Fibroblast of skin of right biceps (primary cell): ENCODE measurements around the gene ADCY5.

Experiments used
- DNase-seq: peaks from one replicate; pipeline ENCODE4 v3.0.0-alpha.2; 2013

The ADCY5 gene

DNA sequence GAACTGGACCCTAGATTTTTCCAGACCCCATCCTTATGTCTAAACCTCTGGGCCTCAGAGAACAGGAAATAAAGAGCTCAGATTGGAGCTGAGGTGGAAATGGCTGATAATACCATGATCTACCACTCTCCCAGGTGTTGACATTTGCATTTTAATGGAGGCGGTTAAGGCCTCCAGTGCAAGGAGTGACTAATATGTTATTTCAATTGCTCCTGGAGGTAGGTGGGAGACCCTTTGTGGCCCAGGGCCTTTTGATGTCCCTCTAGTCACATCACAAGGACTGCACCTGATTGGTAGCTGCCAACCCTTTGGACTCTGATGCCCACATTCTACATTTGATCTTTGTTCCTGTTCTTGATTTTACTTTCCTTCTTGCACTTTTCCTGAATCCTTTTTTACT, 9.0 kb upstream of the ADCY5 start:
- no peak for DNase-seq

GRCh38 chr3:123453675-123454074, 4.8 kb upstream of the ADCY5 start:
- DNase-seq = no peak

GRCh38 chr3:123451186-123451585, 2.3 kb upstream of the ADCY5 start:
- DNase-seq = no peak

- no peak for DNase-seq
These were observed 1.2 kb upstream of the ADCY5 start for GRCh38 chr3:123449997-123450604.

- DNase-seq = peak; percentile 22
These were observed 459 bp upstream of the ADCY5 start for GRCh38 chr3:123449102-123449996.

- DNase-seq = peak; percentile 18
These were observed 957 bp downstream of the ADCY5 start for GRCh38 chr3:123447749-123448517.

GRCh38 chr3:123447416-123447748, 1.5 kb downstream of the ADCY5 start:
- DNase-seq = no peak

- DNase-seq = no peak
These were observed 2.2 kb downstream of the ADCY5 start for GRCh38 chr3:123446610-123447109.

GRCh38 chr3:123446210-123446609, 2.7 kb downstream of the ADCY5 start:
- DNase-seq = no peak

- no peak for DNase-seq
These were observed 3.2 kb downstream of the ADCY5 start for GRCh38 chr3:123445702-123446101.

DNA sequence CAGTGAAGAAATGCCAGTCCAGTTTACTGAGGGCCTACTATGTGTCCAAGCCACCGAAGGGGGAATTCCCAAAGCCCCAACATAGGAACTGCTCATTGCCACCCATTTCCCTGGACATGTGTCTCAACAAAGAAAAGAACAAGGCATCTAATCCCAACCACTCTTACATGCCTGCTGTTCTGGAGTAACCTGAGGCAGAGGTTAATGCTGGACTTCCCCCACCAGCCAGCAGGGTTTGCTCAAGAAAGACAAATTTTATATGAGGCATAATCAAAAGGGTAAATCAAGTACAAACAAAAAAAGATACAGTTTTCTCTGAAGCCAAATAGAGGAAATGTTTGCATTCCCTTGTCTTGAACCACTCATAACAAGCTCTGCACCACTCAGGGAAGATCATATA, 4.1 kb downstream of the ADCY5 start:
- no peak for DNase-seq

DNA sequence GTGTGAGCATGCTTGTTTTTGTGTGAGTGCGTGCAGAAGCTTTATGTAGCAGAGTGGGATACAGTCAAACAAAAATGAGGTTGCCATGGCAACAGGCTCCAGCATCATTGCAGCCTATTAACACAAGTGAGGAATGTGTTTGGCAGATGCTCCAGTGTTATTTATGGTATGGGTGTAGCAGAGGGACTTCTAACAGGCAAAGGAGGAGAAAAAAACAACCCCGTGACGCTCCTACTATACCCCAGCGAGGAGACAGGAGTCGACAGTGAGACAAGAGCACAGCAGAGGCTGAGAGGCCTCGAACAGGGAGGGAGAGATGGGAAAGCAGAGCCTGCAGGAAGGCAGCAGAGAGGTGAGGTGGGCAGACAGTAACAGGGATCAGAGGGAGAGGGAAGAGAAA, 4.9 kb downstream of the ADCY5 start:
- DNase-seq = peak; percentile 17

- no peak for DNase-seq
These were observed 6.0 kb downstream of the ADCY5 start for GRCh38 chr3:123442908-123443307.

GRCh38 chr3:123442125-123442524, 6.8 kb downstream of the ADCY5 start:
- no peak for DNase-seq

GRCh38 chr3:123439806-123440580, 8.9 kb downstream of the ADCY5 start:
- DNase-seq = no peak

DNA sequence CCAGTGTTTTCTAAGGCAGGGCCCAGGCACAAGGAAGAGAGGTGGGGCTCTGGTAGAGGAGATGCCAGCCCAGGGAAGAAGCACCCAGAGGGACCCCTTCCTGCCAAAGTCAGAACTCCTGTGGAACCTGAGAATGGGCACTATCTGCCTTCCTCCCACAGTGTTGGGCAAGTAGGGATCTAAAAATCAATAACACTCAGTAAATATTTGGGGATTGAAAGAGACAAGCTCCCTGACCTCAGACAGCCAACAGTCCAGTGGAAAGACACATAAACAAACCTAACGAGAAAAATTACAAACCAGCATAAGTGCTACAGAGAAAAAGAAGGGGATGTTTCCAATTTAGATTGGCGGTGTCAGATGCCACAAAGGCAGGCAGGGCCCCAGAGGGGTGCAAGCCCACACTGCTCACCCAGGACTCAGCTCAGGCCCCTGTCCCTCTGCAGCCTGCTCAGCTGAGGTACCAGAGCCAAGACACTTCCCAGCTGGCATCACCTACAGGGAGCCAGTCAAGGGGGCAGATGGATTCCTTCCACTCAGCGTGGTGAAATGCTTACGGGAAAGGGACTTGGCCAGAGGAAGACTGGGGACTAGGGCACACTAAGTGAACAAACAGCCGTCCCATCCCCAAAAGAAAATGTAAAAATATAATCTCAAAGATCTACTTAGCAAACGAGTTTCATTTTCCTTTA, 15.9 kb downstream of the ADCY5 start:
- no peak for DNase-seq

DNA sequence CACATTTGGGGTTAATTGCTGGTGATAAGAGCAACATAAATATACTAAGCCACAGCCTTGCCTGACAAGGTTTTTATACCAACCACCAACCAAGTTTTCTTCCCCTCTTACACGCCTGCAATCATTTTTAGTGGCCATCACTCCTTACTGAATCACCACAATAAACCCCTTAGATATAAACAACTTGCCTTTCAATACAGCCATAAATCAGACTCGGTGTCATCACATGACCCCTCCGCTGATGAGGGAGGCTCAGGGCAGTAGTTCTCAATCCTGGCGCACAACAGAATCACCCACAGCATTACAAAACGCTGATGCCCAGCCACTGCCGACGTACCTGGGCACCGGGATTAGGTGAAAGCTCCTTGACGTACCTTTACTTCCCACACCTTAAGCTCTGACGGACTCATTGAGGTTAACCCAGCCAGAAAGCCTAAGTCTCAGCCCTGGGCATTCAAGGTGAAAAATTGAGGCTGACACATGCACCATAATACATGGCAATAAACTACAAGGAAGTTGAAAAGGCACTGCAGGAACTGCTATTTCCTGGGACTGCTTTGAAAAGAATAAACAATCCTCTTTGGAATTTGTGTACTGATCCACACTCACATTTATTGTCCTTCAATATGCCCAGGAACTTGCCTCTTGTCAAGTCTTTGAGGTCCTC, 17.1 kb downstream of the ADCY5 start:
- no peak for DNase-seq

DNA sequence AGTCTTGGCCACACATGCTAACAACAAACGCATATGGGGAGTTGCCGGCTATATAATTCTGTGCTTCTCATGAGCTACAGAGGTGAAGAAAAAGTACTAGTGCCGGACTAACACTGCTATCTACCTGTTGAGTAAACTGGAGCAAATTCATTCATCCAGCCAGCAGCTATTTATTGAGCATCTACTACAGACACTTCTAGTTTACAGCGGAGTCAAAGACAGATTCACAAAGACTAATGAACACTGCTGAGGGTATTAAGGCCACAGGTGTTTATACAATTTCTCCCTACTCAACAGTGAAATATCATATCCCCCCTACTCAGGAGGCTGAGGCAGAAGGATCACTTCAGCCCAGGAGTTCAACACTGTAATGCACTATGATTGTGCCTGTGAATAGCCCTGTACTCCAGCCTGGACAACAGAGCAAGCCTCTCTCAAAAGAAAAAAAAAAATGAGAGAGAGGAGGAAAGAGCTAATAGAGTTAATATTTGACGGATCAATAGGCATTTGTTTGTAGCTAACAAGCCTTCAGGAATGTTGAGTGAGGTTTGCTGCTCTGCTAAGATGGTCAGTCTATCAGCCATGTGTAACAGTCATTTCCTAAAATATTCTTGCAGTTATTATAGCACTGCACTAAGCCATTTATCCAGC, 17.8 kb downstream of the ADCY5 start:
- no peak for DNase-seq

DNA sequence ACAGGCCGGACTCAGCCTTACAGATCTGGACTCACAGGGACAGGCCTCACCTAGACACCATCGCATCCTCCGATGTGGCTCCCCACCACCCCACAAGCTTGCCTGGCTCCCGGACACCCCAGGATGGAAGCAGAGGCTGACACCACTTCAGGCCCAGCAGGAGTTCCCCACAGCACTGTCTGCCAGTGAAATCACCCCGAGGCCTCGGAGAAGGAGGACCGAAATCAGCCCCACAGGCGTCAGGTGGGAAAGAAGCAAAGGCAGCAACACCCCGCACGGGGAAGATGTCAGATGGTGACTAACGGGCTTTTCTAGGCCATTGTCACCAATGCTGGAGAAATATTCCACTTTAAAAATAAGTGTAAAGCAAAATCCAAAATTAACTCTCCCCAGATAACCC, 18.6 kb downstream of the ADCY5 start:
- DNase-seq = no peak

DNA sequence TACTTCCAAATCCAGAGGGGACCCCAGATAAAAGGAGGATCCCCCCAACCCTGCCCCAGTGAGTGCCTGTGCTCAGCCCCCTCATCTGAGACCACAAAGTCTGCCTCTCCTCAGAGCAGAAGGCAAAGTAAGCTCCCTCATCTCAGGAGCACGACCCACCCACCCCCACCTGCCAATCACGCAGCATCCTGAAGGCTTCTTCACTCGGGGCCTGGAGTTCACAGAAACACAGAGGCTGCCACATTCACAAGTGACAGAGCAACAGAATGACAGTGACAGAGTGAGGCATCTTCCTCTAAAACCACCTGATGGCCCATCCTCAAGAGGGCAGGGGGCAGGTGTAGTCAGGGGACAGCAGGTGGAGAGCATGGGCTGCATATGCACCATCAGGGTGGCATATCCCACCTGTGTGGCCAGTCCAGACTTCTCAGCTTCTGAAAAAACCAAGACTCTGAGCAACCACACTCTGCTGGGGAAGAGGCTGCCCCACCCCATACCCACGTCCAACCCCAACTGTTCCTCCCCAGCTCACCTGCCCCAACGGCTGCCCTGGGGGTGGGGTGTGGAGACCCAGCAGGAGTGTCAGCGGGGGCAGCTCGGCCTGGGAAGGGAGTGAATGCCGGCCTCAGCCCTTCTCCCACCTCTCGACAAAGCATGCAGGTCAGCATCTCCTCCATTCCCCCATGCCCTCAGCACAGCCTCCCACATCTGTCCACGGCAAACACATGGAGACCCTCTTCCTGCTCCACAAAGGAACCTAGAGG, 19.3 kb downstream of the ADCY5 start:
- DNase-seq = no peak
